ENCODE results near the gene TMEM145. TPM values are rescaled to one million over a fixed set of nuclear protein-coding genes. Genes with fewer than 3 reads are reported as not detected.

Gene TMEM145
- total RNA-seq, 1 experiment from 2014 or later: not detected

GRCh38 chr19:42288881-42289555, 24.1 kb upstream of the TMEM145 start:
- DNase-seq (ENCODE audit: low read depth): no peak

DNA sequence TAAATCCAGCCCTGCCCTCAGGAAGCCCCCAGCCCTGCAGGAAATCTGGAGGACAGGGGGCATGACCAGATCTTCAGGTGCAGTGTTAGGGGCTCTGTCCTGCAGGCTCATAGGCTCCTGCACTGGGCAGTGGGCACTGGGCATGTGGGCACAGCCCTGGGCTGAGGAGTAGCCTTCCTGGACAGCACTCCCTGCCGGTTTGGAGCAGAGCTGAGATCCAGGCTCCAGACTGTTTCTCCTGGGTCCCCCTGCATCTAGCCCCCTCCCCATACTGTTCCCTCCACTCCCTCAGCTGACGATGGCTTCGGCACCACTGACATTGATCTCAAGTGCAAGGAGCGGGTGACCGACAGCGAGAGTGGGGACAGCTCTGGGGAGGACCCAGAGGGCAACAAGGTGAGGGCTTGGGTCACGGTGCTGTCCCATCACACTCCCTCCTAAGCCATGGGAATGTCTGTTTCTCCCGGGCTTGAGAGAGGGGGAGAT, 23.5 kb upstream of the TMEM145 start:
- DNase-seq (ENCODE audit: low read depth): no peak

- no peak for DNase-seq (ENCODE audit: low read depth)
These were observed 23.0 kb upstream of the TMEM145 start for GRCh38 chr19:42290136-42290522.

GRCh38 chr19:42290523-42291434, 22.3 kb upstream of the TMEM145 start:
- no peak for DNase-seq (ENCODE audit: low read depth)

DNA sequence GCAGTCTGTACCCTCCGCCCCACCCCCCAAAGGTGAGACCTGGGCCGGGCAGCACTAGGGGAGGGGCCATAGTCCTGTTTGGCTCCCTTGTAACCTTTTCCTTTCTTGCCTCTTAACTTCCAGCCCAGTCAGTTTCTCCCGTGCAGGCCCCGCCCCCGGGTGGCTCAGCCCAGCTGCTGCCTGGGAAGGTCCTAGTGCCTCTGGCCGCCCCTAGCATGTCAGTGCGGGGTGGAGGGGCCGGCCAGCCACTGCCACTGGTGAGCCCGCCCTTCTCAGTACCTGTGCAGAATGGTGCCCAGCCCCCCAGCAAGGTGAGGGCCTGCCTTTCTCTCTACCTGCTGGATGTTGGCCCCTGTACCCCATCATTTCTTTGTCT, 21.7 kb upstream of the TMEM145 start:
- no peak for DNase-seq (ENCODE audit: low read depth)

GRCh38 chr19:42292042-42292960, 20.8 kb upstream of the TMEM145 start:
- DNase-seq (ENCODE audit: low read depth): no peak

DNA sequence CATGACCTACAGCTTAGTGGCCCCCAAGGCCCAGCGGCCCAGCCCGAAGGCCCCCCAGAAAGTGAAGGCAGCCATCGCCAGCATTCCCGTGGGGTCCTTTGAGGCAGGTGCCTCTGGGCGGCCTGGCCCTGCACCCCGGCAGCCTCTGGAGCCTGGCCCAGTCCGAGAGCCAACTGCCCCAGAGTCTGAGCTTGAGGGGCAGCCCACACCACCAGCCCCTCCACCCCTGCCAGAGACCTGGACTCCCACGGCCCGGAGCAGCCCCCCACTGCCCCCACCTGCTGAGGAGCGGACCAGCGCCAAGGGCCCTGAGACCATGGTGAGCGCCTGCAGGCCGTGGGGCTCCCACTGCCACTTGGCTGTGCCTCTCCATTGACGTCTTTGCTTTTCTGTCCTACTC, 20.1 kb upstream of the TMEM145 start:
- DNase-seq (ENCODE audit: low read depth): no peak

- no peak for DNase-seq (ENCODE audit: low read depth)
These were observed 19.6 kb upstream of the TMEM145 start for GRCh38 chr19:42293540-42293939.

GRCh38 chr19:42293948-42294347, 19.2 kb upstream of the TMEM145 start:
- DNase-seq (ENCODE audit: low read depth): no peak

- DNase-seq (ENCODE audit: low read depth): no peak
These were observed 18.5 kb upstream of the TMEM145 start for GRCh38 chr19:42294471-42295137.

DNA sequence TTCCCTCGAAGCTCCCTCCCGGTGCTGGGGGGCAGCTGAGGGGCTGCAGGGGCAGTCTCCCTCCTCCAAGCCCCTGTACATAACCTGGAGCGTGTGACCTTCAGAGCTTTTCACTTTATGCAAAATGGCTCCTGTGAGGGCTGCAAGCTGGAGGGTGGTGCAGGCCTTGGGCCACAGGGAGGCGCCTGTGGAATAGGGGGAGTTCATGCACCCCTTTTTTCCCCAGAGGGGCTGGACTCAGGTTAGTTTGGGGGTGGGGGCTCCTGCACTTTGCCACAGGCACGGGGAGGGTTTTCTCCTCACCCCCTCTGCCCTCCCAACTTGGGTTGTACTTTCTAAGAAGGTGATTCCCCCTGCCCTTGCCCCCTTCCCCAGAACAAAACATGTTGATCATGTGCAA, 17.8 kb upstream of the TMEM145 start:
- DNase-seq (ENCODE audit: low read depth): no peak

DNA sequence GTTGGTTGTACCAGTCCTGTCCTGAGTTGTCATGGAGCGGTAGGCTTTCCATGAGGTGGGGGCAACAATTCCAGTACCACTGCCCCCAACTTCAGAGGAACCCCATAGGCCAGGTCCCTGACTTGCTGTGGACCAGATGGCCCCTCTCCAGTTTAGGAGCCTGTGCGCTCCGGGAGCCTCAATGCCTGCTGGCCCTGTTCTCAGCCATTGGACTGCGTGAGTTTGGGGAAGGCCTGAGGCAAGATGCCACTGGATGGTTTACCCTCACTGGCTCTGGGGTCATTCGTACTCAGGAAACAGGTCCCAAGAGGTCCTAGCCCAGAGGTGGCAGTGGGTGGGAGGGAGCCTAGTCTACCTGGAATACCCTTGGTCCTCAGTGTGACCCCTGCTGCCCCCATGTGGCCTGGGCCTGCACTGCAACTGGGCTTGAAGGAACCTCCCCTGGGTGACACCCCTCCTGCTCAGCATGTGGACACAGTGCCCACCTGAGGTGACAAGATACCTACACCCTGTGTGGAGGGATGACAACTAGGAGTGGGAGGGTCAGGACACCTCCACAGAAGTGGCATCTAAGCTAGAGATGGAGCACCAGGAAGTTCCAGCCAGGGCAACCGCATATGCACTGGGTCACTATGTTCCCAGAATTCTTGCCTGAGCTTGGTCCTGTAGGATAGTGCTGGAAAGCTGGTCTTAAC, 17.1 kb upstream of the TMEM145 start:
- DNase-seq (ENCODE audit: low read depth): peak; percentile 44

GRCh38 chr19:42297039-42297438, 16.1 kb upstream of the TMEM145 start:
- no peak for DNase-seq (ENCODE audit: low read depth)

DNA sequence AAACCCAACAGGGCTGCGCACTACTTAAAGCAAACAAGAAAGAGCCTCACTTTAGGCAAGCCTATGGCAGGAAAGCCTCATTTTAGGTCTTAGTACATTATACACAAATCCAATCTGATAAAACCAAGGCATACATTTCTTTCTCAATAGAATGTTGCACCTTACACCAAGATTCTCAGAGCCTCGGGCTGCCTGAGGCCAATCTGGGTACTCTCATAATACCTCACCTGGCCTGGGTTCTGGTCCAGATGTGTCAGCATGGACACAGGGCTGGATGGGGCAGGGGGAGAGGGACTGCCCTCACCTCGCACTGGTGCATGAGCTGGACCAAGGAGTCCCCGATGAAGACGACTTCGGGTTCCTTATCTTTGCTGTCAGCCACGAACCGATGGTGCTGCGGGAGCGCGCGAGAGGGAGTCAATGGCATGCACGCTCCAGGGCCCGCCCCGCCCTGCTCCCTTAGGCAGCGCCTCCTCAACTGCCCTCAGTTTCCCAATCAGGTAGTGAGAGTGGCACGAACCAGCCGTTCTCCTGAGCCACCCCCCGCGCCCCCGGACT, 11.4 kb upstream of the TMEM145 start, which contains the start of gene PRR19:
Gene PRR19, plus strand, starts transcription at position 487 of the 558 bp plus-strand sequence. CDS start 7,453 bp downstream, outside the sequence.
- no peak for DNase-seq (ENCODE audit: low read depth)

GRCh38 chr19:42303101-42303464, 10.0 kb upstream of the TMEM145 start:
- no peak for DNase-seq (ENCODE audit: low read depth)

- DNase-seq (ENCODE audit: low read depth): no peak
These were observed 9.2 kb upstream of the TMEM145 start for GRCh38 chr19:42303876-42304275.

- DNase-seq (ENCODE audit: low read depth): no peak
These were observed 6.5 kb upstream of the TMEM145 start for GRCh38 chr19:42306646-42307045.

DNA sequence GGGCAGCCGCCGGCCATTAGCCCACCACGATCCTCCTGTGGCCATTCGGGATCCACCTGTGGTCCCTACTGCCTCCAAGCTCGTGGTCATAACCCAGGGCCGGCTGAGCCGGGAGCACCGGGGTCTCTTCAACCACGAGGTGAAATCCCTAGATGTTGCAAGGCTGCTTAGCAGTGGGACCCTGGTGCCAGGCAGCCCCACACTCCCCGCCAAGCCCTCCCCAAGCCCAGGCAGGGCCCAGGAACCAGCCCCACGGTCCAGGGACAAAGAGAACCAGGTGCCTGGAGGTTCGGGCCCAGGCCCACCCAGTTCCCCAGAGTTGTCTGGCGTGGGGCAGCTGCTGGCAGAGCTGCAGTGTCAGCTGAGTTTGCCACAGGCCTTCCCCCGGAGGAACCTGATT, 3.4 kb upstream of the TMEM145 start:
- no peak for DNase-seq (ENCODE audit: low read depth)

DNA sequence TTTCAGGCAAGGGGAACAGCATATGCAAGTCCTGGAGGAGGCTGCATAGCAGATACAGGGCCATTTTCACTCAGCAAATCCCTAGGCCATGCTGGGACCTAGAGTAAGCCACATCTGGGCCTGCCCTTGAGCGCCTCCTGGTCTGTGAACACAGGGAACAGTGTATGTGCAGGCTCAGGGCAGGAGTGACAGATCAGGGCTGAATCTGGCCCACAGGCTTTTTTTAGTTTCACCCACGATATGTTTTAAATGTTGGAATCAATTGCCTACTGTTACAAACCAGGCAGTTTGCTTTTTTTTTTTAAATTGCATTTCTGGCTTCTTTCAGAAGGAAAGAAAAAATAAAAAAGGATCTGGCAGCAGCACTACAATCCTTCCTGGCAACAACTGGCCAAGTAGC, 1.5 kb upstream of the TMEM145 start:
- DNase-seq (ENCODE audit: low read depth): no peak

DNA sequence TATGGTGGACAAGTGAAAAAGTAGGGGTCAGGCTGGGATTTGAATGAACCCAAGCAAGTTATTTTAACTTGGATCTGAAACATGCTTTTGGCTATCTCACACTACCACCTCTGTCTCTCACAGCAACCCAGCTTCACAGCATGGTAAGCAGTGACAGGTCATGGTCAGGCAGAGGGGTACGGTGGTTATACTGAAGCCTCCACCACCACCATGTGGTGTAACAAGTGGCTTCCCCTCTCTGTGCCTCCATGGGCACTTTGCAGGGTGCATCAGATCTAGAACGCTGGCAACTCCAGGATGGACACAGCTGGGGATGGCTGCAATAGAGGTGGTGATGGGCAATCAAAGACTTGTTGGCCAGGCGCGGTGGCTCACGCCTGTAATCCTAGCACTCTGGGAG, 739 bp upstream of the TMEM145 start:
- no peak for DNase-seq (ENCODE audit: low read depth)
